Activated naive CD4-positive, alpha-beta T cell treated with anti-CD3 and anti-CD28 coated beads, Interleukin-2, amount 50 U/mL, for 72 hours (primary cell): Measurements from ENCODE around the gene KCNK2. TPM values are rescaled to one million over a fixed set of nuclear protein-coding genes. Genes with fewer than 3 reads are reported as not detected.

Source experiments
- ATAC-seq, 2 donors: fragments of 150-1000 bp; cut with Tn5 transposase; 2 replicates each; pipeline ENCODE4 v1.10.0; 2021; ENCODE audit warnings: mild to moderate bottlenecking in 2 of 2, moderate library complexity in 2 of 2
- DNase-seq, 2 donors: peaks; one replicate each; pipeline ENCODE4 v3.0.0; 2021 to 2022; ENCODE audit warnings: low spot score in 2 of 2
- H3K27ac Mint-ChIP-seq, 2 donors: one replicate each; pipeline ENCODE4 v1.8.0; 2022; ENCODE audit warnings: mild to moderate bottlenecking in 2 of 2, mixed read lengths in 2 of 2
- H3K36me3 Mint-ChIP-seq, 2 donors: one replicate each; pipeline ENCODE4 v1.8.0; 2022; ENCODE audit warnings: mixed read lengths in 2 of 2
- H3K9me3 Mint-ChIP-seq, 2 donors: one replicate each; pipeline ENCODE4 v1.8.0; 2022; ENCODE audit warnings: mixed read lengths in 2 of 2
- total RNA-seq, 2 donors: library from RNA; stranded (reverse); gene quantifications; one replicate each; pipeline ENCODE4 v1.2.3, GENCODE V29; 2022

The KCNK2 gene
- total RNA-seq, 2 donors from 2014 or later, result not detected

GRCh38 chr1:215081661-215082531 lies 641 bp upstream of the KCNK2 start:
- DNase-seq (no peak), ATAC-seq (peak in 1 of 2 donors; percentile 18)
- Mint-ChIP-seq H3K9me3 (no peaks in the 10 kb centered on the region), H3K27ac (no peak overlapping the region), H3K36me3 (peaks cover 0 to 6% of the 10 kb centered on the region in 2 donors)

DNA sequence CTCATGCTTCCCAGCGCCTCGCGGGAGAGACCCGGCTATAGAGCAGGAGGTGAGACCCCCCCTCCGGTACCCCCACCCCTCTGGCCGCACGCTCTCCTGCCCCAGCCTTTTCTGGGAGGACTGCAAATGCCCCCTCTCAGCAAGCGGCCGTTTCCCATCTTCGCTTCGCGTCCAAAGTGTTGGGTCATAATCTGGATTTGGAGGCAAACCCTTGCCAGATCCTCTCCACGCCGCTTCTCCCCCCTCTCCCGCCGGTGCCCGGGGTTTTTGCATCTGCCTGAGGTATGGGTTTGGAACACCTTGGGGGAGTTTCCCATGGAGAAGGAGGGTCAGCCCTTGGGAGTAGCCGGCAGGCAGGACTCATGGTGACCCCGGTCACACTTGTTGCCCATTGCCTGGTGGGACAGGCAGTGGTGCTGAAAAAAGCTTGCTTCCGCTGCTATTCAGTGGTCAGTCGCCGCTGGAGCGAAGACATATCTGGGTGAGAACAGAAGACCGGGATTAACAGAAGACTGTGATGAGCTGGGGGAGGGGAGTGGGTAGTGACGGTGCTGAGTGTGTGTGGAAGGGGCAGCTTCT lies 935 bp downstream of the KCNK2 start:
- H3K27ac Mint-ChIP-seq, result no peak overlapping the region
- DNase-seq, result no peak
- no peak for ATAC-seq
- no peaks in the 10 kb centered on the region for H3K36me3 Mint-ChIP-seq
- no peaks in the 10 kb centered on the region for H3K9me3 Mint-ChIP-seq

- Mint-ChIP-seq H3K36me3 (no peaks in the 10 kb centered on the region), H3K27ac (no peak overlapping the region), H3K9me3 (no peaks in the 10 kb centered on the region)
- ATAC-seq (no peak), DNase-seq (no peak)
Measured at GRCh38 chr1:215084621-215085020, 2.1 kb downstream of the KCNK2 start.

DNA sequence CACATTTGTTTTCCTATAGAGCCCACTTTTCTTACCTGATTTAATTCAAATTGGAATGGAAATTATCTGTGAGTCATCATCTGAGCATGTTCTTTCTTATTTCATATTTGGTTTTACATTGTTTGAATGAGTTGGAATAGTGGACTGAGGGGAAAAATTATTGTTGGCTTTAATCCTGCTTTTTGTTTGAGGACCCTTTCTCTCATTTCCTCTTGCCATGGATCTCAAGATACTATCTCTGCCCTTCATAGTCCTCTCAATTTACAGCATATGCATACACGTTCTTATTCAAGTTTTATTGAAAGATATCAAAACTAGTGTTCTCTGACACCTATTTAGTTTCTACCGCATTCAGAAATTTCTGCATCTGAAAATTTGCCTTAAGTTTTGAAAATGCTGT lies 5.1 kb downstream of the KCNK2 start:
- H3K36me3 Mint-ChIP-seq, result no peaks in the 10 kb centered on the region
- no peak overlapping the region for H3K27ac Mint-ChIP-seq
- no peak for DNase-seq
- no peaks in the 10 kb centered on the region for H3K9me3 Mint-ChIP-seq
- no peak for ATAC-seq

- Mint-ChIP-seq H3K27ac (no peak overlapping the region), H3K36me3 (no peaks in the 10 kb centered on the region)
Measured at GRCh38 chr1:215094381-215094780, 11.8 kb downstream of the KCNK2 start.

GRCh38 chr1:215095524-215095923 lies 13.0 kb downstream of the KCNK2 start:
- ATAC-seq (no peak), DNase-seq (no peak)
- Mint-ChIP-seq H3K9me3 (no peaks in the 10 kb centered on the region), H3K36me3 (no peaks in the 10 kb centered on the region), H3K27ac (no peak overlapping the region)

More at GRCh38 chr1:215094381-215094780, 11.8 kb downstream of the KCNK2 start:
- no peak for ATAC-seq
- no peaks in the 10 kb centered on the region for H3K9me3 Mint-ChIP-seq
- DNase-seq, result no peak

DNA sequence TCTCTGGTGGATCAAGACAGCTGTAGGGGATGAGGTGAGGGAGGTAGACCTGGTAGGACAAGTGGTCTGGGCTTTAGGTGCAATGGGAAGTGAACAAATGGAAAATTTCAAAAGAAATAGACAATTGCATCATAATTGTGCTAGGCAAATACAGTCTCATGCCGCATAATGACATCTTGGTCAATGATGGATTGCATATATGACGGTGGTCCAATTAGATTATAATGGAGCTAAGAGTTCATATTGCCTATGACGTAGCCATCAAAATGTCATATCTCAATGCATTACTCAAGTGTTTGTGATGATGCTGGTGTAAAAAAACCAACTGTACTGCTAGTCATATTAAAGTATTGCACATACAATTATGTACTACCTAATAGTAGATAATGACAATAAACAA lies 19.0 kb downstream of the KCNK2 start:
- Mint-ChIP-seq H3K27ac (no peak overlapping the region), H3K36me3 (no peaks in the 10 kb centered on the region), H3K9me3 (no peaks in the 10 kb centered on the region)
- ATAC-seq (no peak), DNase-seq (no peak)

DNA sequence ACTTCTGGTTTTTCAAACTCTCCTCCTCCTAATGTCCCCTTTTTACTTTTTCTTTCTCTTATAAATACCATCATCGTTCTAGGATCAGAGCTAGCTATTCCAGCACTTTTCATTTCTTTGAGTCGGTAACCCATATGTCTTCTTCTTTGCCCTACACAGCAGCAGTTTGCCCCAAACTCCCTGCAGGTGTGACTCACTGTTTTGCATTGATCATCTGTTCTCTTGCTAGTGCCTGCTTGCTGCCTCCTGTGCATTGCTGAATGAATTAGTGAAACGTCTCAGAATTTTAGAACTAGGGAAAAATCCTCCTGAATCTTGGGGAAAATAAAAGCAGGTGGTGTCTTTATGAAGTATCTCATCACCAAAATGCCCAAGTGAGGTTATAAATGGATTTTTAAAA lies 21.7 kb downstream of the KCNK2 start:
- no peak for ATAC-seq
- Mint-ChIP-seq H3K36me3 (no peaks in the 10 kb centered on the region), H3K9me3 (no peaks in the 10 kb centered on the region), H3K27ac (no peak overlapping the region)
- DNase-seq, result no peak

GRCh38 chr1:215106067-215106466 lies 23.5 kb downstream of the KCNK2 start:
- ATAC-seq, result no peak
- DNase-seq, result no peak
- no peak overlapping the region for H3K27ac Mint-ChIP-seq
- no peaks in the 10 kb centered on the region for H3K36me3 Mint-ChIP-seq
- H3K9me3 Mint-ChIP-seq, result no peaks in the 10 kb centered on the region

DNA sequence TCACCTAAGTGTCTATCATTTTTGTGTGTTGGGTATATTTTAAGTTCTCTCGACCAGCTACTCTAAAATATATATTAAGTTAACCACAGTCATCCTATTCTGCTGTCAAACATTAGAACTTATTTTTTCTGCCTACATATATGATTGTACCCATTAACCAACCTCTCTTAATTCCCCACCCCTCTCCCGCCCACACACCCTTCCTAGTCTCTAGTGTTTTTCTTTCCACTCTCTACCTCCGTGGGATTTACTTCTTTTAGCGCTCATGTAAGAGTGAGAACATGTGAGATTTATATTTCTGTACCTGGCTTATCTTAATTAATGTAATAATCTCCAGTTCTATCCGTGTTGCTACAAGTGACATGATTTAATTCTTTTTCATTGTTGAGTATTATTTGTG lies 26.6 kb downstream of the KCNK2 start:
- DNase-seq, result no peak
- no peaks in the 10 kb centered on the region for H3K9me3 Mint-ChIP-seq

DNA sequence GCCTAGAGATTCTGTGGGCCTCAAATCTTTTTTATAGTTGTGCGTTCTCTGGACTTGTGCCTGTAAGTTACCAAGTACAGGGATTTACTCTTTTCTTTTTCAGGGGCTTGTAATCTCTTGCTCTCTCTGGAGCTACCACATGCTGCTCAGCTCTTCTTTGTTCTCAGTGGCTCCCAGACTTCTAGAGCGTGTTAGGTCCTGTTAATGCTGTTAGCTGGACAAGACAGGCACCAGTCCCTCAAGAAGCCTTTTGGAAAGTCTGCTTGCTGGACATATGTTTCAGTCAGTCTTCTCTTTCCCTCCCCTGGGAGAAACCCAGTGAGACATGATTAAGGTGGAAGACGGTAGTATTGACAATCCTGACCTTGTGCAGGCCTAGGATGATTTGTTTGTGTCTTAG lies 29.4 kb downstream of the KCNK2 start:
- Mint-ChIP-seq H3K36me3 (no peaks in the 10 kb centered on the region), H3K27ac (no peak overlapping the region), H3K9me3 (no peaks in the 10 kb centered on the region)
- DNase-seq (no peak), ATAC-seq (no peak)

More for the DNA sequence above, 26.6 kb downstream of the KCNK2 start:
- Mint-ChIP-seq H3K36me3 (no peaks in the 10 kb centered on the region), H3K27ac (no peak overlapping the region)
- no peak for ATAC-seq

DNA sequence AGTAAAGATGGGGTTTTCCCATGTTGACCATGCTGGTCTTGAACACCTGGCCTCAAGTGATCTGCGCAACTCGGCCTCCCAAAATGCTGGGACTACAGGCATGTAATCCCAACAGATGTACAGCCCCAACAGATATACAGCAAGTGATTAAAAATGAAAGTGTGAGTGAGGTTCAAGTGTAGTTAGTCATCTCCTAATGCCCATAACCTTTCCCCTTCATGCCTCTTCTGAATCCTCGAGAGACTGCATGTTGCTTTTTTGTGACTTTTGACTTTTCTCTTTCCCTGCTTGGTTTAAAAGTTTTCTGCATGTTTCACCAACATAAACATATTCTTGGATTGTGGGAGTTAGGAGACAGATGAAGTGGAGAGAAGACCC lies 31.2 kb downstream of the KCNK2 start:
- no peaks in the 10 kb centered on the region for H3K9me3 Mint-ChIP-seq
- peak in 1 of 2 donors; percentile 67 for ATAC-seq
- DNase-seq, result no peak
- H3K36me3 Mint-ChIP-seq, result no peaks in the 10 kb centered on the region
- H3K27ac Mint-ChIP-seq, result no peak overlapping the region

DNA sequence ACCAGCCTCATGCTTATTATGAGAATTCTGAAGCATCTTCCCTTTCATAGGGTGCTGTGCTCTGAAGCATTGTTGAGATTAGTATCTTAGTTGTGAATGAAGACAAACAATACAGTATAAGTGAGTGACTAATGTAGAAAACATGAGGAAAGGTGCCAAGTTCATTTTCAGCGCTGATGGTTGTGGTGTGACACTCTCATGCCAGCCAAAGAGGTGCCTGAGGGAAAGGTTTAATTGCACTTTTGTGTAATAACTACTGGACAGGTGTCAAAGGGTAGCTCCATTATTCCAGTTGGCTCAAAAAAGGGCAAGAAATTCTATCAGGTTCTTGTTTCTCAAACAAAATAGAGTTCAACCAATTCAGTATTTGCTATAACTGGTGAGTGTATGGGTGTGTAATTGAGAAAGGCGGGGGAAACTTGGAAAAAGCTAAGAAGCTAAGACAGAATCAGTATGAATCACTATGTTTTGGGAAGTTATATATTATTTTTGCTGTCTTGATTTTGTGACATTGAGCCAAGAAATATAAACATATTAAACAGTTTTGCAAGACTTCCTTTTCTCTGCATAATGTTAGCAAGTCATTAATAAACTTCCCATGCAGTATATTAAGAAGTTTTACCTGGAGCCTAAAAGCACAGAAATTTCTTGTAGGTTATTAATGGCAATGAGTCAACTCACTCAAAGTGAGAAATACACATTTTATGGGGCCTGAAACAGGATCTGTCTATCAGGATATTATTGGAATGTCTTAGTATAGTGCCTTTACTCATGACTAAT lies 31.8 kb downstream of the KCNK2 start:
- H3K27ac Mint-ChIP-seq, result no peak overlapping the region
- DNase-seq, result no peak
- H3K9me3 Mint-ChIP-seq, result no peaks in the 10 kb centered on the region
- H3K36me3 Mint-ChIP-seq, result no peaks in the 10 kb centered on the region
- ATAC-seq, result no peak

DNA sequence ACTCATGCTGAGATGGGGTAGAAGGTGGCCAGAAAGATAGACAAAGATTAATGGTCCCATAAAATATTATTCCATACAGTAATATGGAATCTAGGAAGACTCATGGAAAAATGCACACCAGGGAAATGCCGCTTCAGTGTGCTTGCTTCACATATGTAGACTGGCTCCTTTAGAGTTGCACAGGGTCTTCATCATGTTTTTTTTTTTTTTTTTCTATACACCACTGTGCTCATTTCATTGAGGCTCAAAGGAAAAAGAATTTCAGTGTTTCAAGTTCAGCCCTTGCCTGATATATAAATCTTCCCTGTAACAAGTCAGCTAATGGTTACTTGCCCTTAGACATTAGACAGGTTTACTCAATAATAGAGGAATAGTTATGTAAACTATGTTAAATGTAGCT lies 33.2 kb downstream of the KCNK2 start:
- DNase-seq (no peak), ATAC-seq (no peak)
- Mint-ChIP-seq H3K9me3 (no peaks in the 10 kb centered on the region), H3K27ac (no peak overlapping the region), H3K36me3 (no peaks in the 10 kb centered on the region)

GRCh38 chr1:215118081-215118480 lies 35.5 kb downstream of the KCNK2 start:
- ATAC-seq (no peak), DNase-seq (no peak)
- no peaks in the 10 kb centered on the region for H3K9me3 Mint-ChIP-seq
- H3K36me3 Mint-ChIP-seq, result no peaks in the 10 kb centered on the region
- no peak overlapping the region for H3K27ac Mint-ChIP-seq

DNA sequence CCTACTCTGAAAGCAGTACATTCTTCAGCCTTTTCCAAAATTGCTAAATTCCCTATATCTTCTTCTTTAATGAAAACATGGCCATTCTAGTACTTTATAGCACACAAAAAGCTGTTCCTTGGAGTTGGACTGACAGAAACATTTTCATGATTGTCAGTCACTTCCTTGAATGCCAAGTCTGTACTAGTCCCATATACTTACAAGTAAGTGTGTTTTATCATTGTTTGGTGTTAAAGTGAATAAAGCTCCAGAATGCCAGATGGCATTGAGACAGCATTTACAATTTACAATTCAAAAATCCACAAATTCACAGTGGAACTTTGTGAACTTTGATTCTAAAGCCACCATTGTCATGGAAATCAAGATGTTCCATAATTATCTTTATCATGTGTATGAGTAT lies 36.5 kb downstream of the KCNK2 start:
- DNase-seq, result no peak
- H3K36me3 Mint-ChIP-seq, result no peaks in the 10 kb centered on the region
- ATAC-seq, result no peak
- no peak overlapping the region for H3K27ac Mint-ChIP-seq
- no peaks in the 10 kb centered on the region for H3K9me3 Mint-ChIP-seq

- ATAC-seq, result no peak
- no peaks in the 10 kb centered on the region for H3K36me3 Mint-ChIP-seq
- H3K9me3 Mint-ChIP-seq, result no peaks in the 10 kb centered on the region
- no peak for DNase-seq
- no peak overlapping the region for H3K27ac Mint-ChIP-seq
Measured at GRCh38 chr1:215119719-215120365, 37.3 kb downstream of the KCNK2 start.
